ENCODE results near the gene OR4F17. TPM values are rescaled to one million over a fixed set of nuclear protein-coding genes. Genes with fewer than 3 reads are reported as not detected.
"Not testable (repeated sequence)": the region's sequence is repeated elsewhere in the genome, so short reads cannot be mapped to it uniquely, and the experiment has no call there.

OR4F17 gene, protein sequence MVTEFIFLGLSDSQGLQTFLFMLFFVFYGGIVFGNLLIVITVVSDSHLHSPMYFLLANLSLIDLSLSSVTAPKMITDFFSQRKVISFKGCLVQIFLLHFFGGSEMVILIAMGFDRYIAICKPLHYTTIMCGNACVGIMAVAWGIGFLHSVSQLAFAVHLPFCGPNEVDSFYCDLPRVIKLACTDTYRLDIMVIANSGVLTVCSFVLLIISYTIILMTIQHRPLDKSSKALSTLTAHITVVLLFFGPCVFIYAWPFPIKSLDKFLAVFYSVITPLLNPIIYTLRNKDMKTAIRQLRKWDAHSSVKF
- total RNA-seq, result not detected

DNA sequence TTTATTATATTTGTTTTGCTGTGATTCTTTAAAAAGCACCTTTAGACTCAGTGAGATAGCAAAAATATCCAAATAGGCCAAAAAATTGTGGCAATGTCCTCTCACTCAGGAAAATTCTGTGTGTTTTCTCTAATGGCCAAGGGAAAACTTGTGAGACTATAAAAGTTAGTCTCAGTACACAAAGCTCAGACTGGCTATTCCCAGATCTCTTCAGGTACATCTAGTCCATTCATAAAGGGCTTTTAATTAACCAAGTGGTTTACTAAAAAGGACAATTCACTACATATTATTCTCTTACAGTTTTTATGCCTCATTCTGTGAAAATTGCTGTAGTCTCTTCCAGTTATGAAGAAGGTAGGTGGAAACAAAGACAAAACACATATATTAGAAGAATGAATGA lies at the start of gene OR4F17:
TSS of gene OR4F17 (plus strand) at position 301 of the 400 bp plus-strand sequence. CDS start 3,575 bp downstream, outside the sequence.
- DNase-seq; H3K27me3 Mint-ChIP-seq; H3K36me3 Mint-ChIP-seq; ATAC-seq; CTCF ChIA-PET; H3K27ac Mint-ChIP-seq; H3K9me3 Mint-ChIP-seq (ENCODE audit: low read depth); H3K4me3 Mint-ChIP-seq; H3K4me1 Mint-ChIP-seq: not testable (repeated sequence)

DNA sequence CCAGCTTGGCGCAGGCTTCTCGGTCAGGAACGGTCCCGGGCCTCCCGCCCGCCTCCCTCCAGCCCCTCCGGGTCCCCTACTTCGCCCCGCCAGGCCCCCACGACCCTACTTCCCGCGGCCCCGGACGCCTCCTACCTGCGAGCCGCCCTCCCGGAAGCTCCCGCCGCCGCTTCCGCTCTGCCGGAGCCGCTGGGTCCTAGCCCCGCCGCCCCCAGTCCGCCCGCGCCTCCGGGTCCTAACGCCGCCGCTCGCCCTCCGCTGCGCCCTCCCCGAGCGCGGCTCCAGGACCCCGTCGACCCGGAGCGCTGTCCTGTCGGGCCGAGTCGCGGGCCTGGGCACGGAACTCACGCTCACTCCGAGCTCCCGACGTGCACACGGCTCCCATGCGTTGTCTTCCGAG lies 36.1 kb upstream of the OR4F17 start:
- H3K4me1 Mint-ChIP-seq; ATAC-seq; H3K27me3 Mint-ChIP-seq; H3K36me3 Mint-ChIP-seq; H3K4me3 Mint-ChIP-seq; H3K9me3 Mint-ChIP-seq (ENCODE audit: low read depth); CTCF ChIA-PET; H3K27ac Mint-ChIP-seq: not testable (repeated sequence)
- DNase-seq, result peak; percentile 41

DNA sequence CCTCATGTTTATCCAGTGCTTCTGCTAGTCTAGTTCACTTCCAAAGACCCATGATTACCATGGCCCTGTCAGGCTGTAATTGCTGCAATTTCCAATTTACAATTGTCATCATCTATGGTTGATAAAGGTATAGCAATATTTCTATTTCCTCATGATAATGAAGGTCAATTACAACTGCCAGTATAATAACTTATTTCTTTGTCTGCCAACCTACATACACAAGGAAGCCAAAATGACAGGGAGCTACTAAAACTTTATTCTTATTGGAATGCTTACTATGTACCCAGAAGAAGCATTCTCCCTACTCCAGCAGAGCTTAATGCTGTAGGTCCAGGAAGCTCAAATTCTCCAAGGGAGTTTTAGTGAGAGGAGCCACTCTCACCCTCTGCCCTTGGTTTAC lies 24.0 kb upstream of the OR4F17 start:
- CTCF ChIA-PET; H3K9me3 Mint-ChIP-seq (ENCODE audit: low read depth); H3K4me1 Mint-ChIP-seq; H3K36me3 Mint-ChIP-seq; H3K27ac Mint-ChIP-seq; H3K4me3 Mint-ChIP-seq; DNase-seq; H3K27me3 Mint-ChIP-seq; ATAC-seq: not testable (repeated sequence)

DNA sequence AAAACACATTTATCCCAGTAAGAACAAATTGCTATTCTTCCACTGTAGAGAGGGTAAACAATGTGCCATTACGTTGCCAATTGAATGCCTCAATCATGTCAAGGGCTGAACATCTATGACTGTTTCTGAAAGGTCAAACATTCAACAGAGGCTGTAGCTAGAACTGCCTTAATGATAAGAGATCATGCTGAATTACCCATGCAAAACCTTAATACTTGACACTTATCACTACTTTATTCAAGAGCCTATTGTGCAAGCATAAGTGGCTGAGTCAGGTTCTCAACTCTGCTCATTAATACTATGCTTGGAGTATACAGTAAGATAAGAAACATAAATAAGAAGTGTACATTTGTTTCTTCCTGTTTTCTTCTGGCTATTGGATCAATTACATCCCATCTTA lies 23.3 kb upstream of the OR4F17 start:
- CTCF ChIA-PET; H3K4me1 Mint-ChIP-seq; H3K4me3 Mint-ChIP-seq; DNase-seq; H3K36me3 Mint-ChIP-seq; H3K9me3 Mint-ChIP-seq (ENCODE audit: low read depth); H3K27me3 Mint-ChIP-seq; ATAC-seq; H3K27ac Mint-ChIP-seq: not testable (repeated sequence)

DNA sequence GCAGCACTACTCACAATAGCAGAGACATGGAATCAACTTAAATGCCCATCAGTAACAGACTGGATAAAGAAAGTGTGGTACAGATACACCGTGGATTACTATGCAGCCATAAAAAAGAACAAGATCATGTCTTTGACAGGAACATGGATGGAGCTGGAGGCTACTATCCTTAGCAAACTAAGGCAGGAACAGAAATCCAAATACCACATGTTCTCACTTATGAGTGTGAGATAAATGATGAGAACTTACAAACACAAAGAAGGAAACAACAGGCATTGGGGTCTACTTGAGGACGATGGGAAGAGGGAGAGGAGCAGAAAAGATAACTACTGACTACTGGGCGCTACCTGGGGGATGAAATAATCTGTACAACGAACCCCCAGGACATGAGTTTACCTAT lies 16.2 kb upstream of the OR4F17 start:
- H3K27me3 Mint-ChIP-seq; H3K4me1 Mint-ChIP-seq; ATAC-seq; CTCF ChIA-PET; H3K4me3 Mint-ChIP-seq; H3K36me3 Mint-ChIP-seq; H3K9me3 Mint-ChIP-seq (ENCODE audit: low read depth); H3K27ac Mint-ChIP-seq: not testable (repeated sequence)
- peak; percentile 21 for DNase-seq

DNA sequence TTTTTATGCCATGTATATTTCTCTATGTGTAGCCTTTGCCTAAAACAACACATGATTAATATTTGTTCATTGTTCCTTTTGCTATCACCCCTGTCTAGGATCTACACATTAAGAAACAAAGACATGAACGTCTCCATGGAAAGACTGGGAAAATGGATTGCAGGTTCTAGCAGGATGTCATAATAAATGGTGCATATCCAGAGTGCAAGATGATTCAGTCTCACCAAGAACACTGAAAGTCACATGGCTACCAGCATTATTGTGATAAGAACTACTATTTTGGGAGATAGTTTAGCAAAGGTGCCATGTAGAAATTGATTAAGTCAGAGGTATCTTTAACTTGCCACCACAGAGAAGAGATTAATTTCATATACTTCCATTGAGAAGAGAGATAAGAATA lies 12.1 kb upstream of the OR4F17 start:
- H3K36me3 Mint-ChIP-seq; DNase-seq; H3K27ac Mint-ChIP-seq; H3K27me3 Mint-ChIP-seq; CTCF ChIA-PET; ATAC-seq; H3K9me3 Mint-ChIP-seq (ENCODE audit: low read depth); H3K4me3 Mint-ChIP-seq; H3K4me1 Mint-ChIP-seq: not testable (repeated sequence)

DNA sequence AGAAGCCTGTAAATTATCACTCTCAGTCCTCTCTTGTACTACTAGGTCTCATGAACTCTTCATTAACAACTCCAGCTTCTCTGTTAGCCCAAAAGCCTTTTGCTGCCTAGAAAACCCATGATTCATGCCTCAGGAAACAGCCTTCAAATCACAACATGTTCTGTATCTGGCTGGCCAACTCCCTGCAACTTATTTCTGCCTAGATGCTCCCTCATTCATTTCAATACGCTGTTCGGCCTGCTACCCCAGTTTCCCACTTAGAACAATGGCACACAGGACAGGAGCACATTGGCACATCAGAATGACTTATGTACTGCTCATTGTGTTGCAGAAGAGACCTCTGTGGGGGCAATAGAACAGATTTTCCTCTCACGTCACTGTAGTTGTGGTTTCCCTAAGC lies 9.3 kb upstream of the OR4F17 start:
- H3K36me3 Mint-ChIP-seq; CTCF ChIA-PET; H3K27me3 Mint-ChIP-seq; H3K4me1 Mint-ChIP-seq; H3K9me3 Mint-ChIP-seq (ENCODE audit: low read depth); DNase-seq; H3K4me3 Mint-ChIP-seq; H3K27ac Mint-ChIP-seq; ATAC-seq: not testable (repeated sequence)

DNA sequence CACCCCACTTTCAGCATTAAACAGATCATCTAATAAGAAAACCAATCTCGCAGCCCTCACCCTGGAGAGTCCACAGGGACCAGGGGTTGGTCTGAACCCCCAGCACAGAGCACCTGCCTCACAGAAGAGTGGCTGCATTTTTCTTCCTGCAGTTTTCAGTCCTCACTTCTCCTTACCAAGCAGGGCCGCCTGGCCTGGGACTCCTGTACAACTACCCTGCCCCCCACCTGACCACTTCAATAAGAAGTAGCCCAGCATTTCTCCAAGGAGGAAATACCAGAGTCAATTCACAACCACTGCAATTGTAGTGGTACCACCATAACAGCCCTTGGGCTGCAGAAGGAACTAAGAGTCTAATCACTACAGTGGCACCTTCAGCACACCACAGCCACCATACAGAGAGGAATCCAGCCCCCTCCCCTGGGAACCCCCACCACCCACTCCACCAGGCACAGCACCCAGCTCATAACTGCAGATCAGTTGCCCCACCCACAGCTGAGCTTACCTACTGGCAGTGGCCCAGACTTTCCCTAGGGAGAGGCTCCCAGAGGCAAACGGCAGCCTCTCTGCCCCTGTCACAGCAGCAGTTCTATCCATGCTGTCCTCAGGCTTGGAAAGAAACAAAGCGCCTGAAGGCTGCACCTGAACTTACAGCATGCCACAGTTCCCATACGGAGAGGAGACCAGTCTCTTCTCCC lies 13.7 kb downstream of the OR4F17 start:
- DNase-seq; H3K27me3 Mint-ChIP-seq; H3K4me1 Mint-ChIP-seq; H3K9me3 Mint-ChIP-seq (ENCODE audit: low read depth); CTCF ChIA-PET; H3K36me3 Mint-ChIP-seq; H3K4me3 Mint-ChIP-seq; ATAC-seq; H3K27ac Mint-ChIP-seq: not testable (repeated sequence)

Other genes starting within 250 kb of the OR4F17 start
- not detected for gene PLPP2, start 184.3 kb downstream of the OR4F17 start, total RNA-seq
- 10 to 100 TPM; 21.6 to 23.8 TPM for gene MIER2, start 237.7 kb downstream of the OR4F17 start, total RNA-seq